Measurements from ENCODE around the gene OR5J2.
"Not testable (repeated sequence)": the region's sequence is repeated elsewhere in the genome, so short reads cannot be mapped to it uniquely, and the experiment has no call there.

The OR5J2 gene

GRCh38 chr11:56176318-56176717, at the start of gene OR5J2:
Gene OR5J2 (plus strand): TSS chr11:56176618. CDS start chr11:56176618, 0 bp downstream.
- H4K20me1 ChIP-seq (ENCODE audit: insufficient read depth, low read length) = no peaks in the 10 kb centered on the region
- H3F3A ChIP-seq (ENCODE audit: insufficient read depth, low read length) = no peaks in the 10 kb centered on the region
- H3K79me2 ChIP-seq (ENCODE audit: low read length) = no peaks in the 10 kb centered on the region
- no peaks in the 10 kb centered on the region for H3K9me2 ChIP-seq (replicated peaks; ENCODE audit: insufficient read depth, low read length)
- no peak within 1 kb of the TSS for H3K4me3 ChIP-seq (ENCODE audit: low read length)
- no peak within 1 kb of the TSS for H3K4me2 ChIP-seq (ENCODE audit: low read depth, low read length)
- no peak for DNase-seq
- no peak within 1 kb of the TSS for H3K27ac ChIP-seq (ENCODE audit: low read length)
- H3K36me3 ChIP-seq (replicated peaks; ENCODE audit: insufficient read depth, low read length) = no peaks in the 10 kb centered on the region
- no peaks in the 10 kb centered on the region for H3K9me3 ChIP-seq (replicated peaks; ENCODE audit: insufficient read depth, low read length)
- TF ChIP-seq EZH2 (optimal IDR thresholded peaks at IDR 0.05; ENCODE audit: low read depth, low read length) = no peak
- no peak for TF ChIP-seq EZH2phosphoT487 (IDR thresholded peaks at IDR 0.05; ENCODE audit: low read length)
- TF ChIP-seq CTCF (IDR thresholded peaks at IDR 0.05; ENCODE audit: low read length) = no peak
- H3K27me3 ChIP-seq (replicated peaks; ENCODE audit: insufficient read depth, low read length) = no peaks in the 10 kb centered on the region
- no peak within 1 kb of the TSS for H2AFZ ChIP-seq (ENCODE audit: low read length)
- H3K9ac ChIP-seq (ENCODE audit: low read length) = no peak within 1 kb of the TSS
- H3K4me1 ChIP-seq (ENCODE audit: low read length) = no peaks in the 10 kb centered on the region

GRCh38 chr11:56140151-56140661, 36.2 kb upstream of the OR5J2 start, which contains the start of gene OR8J3:
Gene OR8J3 (minus strand): TSS chr11:56140201. CDS start chr11:56137718, 2,483 bp downstream.
- H3K9me3 ChIP-seq (replicated peaks; ENCODE audit: insufficient read depth, low read length) = no peaks in the 10 kb centered on the region
- H3K27me3 ChIP-seq (replicated peaks; ENCODE audit: insufficient read depth, low read length) = no peaks in the 10 kb centered on the region
- H3F3A ChIP-seq (ENCODE audit: insufficient read depth, low read length) = no peaks in the 10 kb centered on the region
- H3K4me1 ChIP-seq (ENCODE audit: low read length) = no peaks in the 10 kb centered on the region
- H3K27ac ChIP-seq (ENCODE audit: low read length) = no peak within 1 kb of the TSS
- no peaks in the 10 kb centered on the region for H3K9me2 ChIP-seq (replicated peaks; ENCODE audit: insufficient read depth, low read length)
- H3K9ac ChIP-seq (ENCODE audit: low read length) = no peak within 1 kb of the TSS
- TF ChIP-seq CTCF (IDR thresholded peaks at IDR 0.05; ENCODE audit: low read length) = no peak
- no peak for TF ChIP-seq EZH2 (optimal IDR thresholded peaks at IDR 0.05; ENCODE audit: low read depth, low read length)
- no peak for TF ChIP-seq EZH2phosphoT487 (IDR thresholded peaks at IDR 0.05; ENCODE audit: low read length)
- no peak within 1 kb of the TSS for H3K4me2 ChIP-seq (ENCODE audit: low read depth, low read length)
- no peaks in the 10 kb centered on the region for H3K36me3 ChIP-seq (replicated peaks; ENCODE audit: insufficient read depth, low read length)
- no peak within 1 kb of the TSS for H2AFZ ChIP-seq (ENCODE audit: low read length)
- H3K79me2 ChIP-seq (ENCODE audit: low read length) = no peaks in the 10 kb centered on the region
- H3K4me3 ChIP-seq (ENCODE audit: low read length) = no peak within 1 kb of the TSS
- DNase-seq = no peak
- no peaks in the 10 kb centered on the region for H4K20me1 ChIP-seq (ENCODE audit: insufficient read depth, low read length)

GRCh38 chr11:56143681-56144080, 32.7 kb upstream of the OR5J2 start:
- not testable (repeated sequence) for H3K36me3 ChIP-seq (replicated peaks; ENCODE audit: insufficient read depth, low read length); H3K27ac ChIP-seq (ENCODE audit: low read length); H2AFZ ChIP-seq (ENCODE audit: low read length)

GRCh38 chr11:56151376-56151775, 25.0 kb upstream of the OR5J2 start:
- no peaks in the 10 kb centered on the region for H3K9me3 ChIP-seq (replicated peaks; ENCODE audit: insufficient read depth, low read length)
- no peaks in the 10 kb centered on the region for H4K20me1 ChIP-seq (ENCODE audit: insufficient read depth, low read length)
- no peaks in the 10 kb centered on the region for H3K27me3 ChIP-seq (replicated peaks; ENCODE audit: insufficient read depth, low read length)
- no peak overlapping the region for H3K4me3 ChIP-seq (ENCODE audit: low read length)
- H3K36me3 ChIP-seq (replicated peaks; ENCODE audit: insufficient read depth, low read length) = no peaks in the 10 kb centered on the region
- H3K4me2 ChIP-seq (ENCODE audit: low read depth, low read length) = no peak overlapping the region
- TF ChIP-seq EZH2 (optimal IDR thresholded peaks at IDR 0.05; ENCODE audit: low read depth, low read length) = no peak
- no peak for TF ChIP-seq CTCF (IDR thresholded peaks at IDR 0.05; ENCODE audit: low read length)
- TF ChIP-seq EZH2phosphoT487 (IDR thresholded peaks at IDR 0.05; ENCODE audit: low read length) = no peak
- no peaks in the 10 kb centered on the region for H3F3A ChIP-seq (ENCODE audit: insufficient read depth, low read length)
- no peak overlapping the region for H2AFZ ChIP-seq (ENCODE audit: low read length)
- H3K27ac ChIP-seq (ENCODE audit: low read length) = no peak overlapping the region
- no peak overlapping the region for H3K9ac ChIP-seq (ENCODE audit: low read length)
- no peaks in the 10 kb centered on the region for H3K9me2 ChIP-seq (replicated peaks; ENCODE audit: insufficient read depth, low read length)
- no peaks in the 10 kb centered on the region for H3K79me2 ChIP-seq (ENCODE audit: low read length)
- DNase-seq = no peak
- no peaks in the 10 kb centered on the region for H3K4me1 ChIP-seq (ENCODE audit: low read length)

More at GRCh38 chr11:56143681-56144080, 32.7 kb upstream of the OR5J2 start:
- not testable (repeated sequence) for H3K79me2 ChIP-seq (ENCODE audit: low read length); H3K9ac ChIP-seq (ENCODE audit: low read length); DNase-seq; H3F3A ChIP-seq (ENCODE audit: insufficient read depth, low read length); H3K4me2 ChIP-seq (ENCODE audit: low read depth, low read length); H3K9me3 ChIP-seq (replicated peaks; ENCODE audit: insufficient read depth, low read length); H4K20me1 ChIP-seq (ENCODE audit: insufficient read depth, low read length); H3K27me3 ChIP-seq (replicated peaks; ENCODE audit: insufficient read depth, low read length); H3K9me2 ChIP-seq (replicated peaks; ENCODE audit: insufficient read depth, low read length); H3K4me3 ChIP-seq (ENCODE audit: low read length); H3K4me1 ChIP-seq (ENCODE audit: low read length)

Measured in MM.1S (cell line).